CD8-positive, alpha-beta memory T cell (primary cell): ENCODE results near the gene SH3BP5. TPM values are rescaled to one million over a fixed set of nuclear protein-coding genes. Genes with fewer than 3 reads are reported as not detected.

ENCODE experiments used
- CTCF ChIA-PET: fragments of 350-600 bp; sonication (Branson Sonifier 250); formaldehyde crosslinking; loops from one replicate; lab custom pipeline; 2021; ENCODE audit warnings: antibody characterized with exemption; lab: Charles Lee
- POLR2A ChIA-PET: fragments of 350-600 bp; sonication (Branson Sonifier 250); formaldehyde crosslinking; loops from one replicate; lab custom pipeline; 2021; ENCODE audit warnings: antibody characterized with exemption; lab: Charles Lee
- DNase-seq, 5 donors: peaks; one replicate each; pipeline versions ENCODE4 v3.0.0 to v3.0.0-alpha.2; 2020 to 2022; ENCODE audit warnings: mixed read lengths in 1 of 5
- H3K27ac ChIP-seq: one replicate; pipeline ENCODE4 v1.7.0; 2013; ENCODE audit warnings: low read depth, mild to moderate bottlenecking, low read length, moderate library complexity
- H3K27me3 ChIP-seq: 2 replicates; pipeline ENCODE4 v1.7.0; 2013; ENCODE audit warnings: low read length, mild to moderate bottlenecking; ENCODE audit not compliant: insufficient read depth, poor library complexity, severe bottlenecking
- H3K36me3 ChIP-seq: 2 replicates; pipeline ENCODE4 v1.7.0; 2013; ENCODE audit warnings: mild to moderate bottlenecking, low read length, moderate library complexity; ENCODE audit not compliant: insufficient read depth
- H3K4me1 ChIP-seq: 2 replicates; pipeline ENCODE4 v1.7.0; 2013; ENCODE audit warnings: mild to moderate bottlenecking, low read length, moderate library complexity; ENCODE audit not compliant: insufficient read depth
- H3K4me3 ChIP-seq: 2 replicates; pipeline ENCODE4 v1.7.0; 2013; ENCODE audit warnings: mild to moderate bottlenecking, low read length
- H3K9me3 ChIP-seq: 2 replicates; pipeline ENCODE4 v1.7.0; 2013; ENCODE audit warnings: mild to moderate bottlenecking, low read length
- H3K27ac Mint-ChIP-seq, 8 donors: one replicate each; pipeline ENCODE4 v1.8.0; 2020 to 2021; ENCODE audit warnings: mixed read lengths in 8 of 8, mild to moderate bottlenecking in 6 of 8, inconsistent platforms in 3 of 8, moderate library complexity in 3 of 8
- H3K27me3 Mint-ChIP-seq, 2 donors: one replicate each; pipeline ENCODE4 v1.8.0; 2020 to 2021; ENCODE audit warnings: mixed read lengths in 2 of 2, mild to moderate bottlenecking in 1 of 2, moderate library complexity in 1 of 2
- H3K36me3 Mint-ChIP-seq, 3 donors: one replicate each; pipeline ENCODE4 v1.8.0; 2020 to 2021; ENCODE audit warnings: mixed read lengths in 3 of 3, inconsistent platforms in 1 of 3, mild to moderate bottlenecking in 1 of 3
- H3K4me1 Mint-ChIP-seq, 3 donors: one replicate each; pipeline ENCODE4 v1.8.0; 2020 to 2021; ENCODE audit warnings: mixed read lengths in 3 of 3, inconsistent platforms in 1 of 3, mild to moderate bottlenecking in 1 of 3
- H3K4me3 Mint-ChIP-seq, 7 donors: one replicate each; pipeline ENCODE4 v1.8.0; 2020 to 2021; ENCODE audit warnings: mixed read lengths in 7 of 7, mild to moderate bottlenecking in 6 of 7, moderate library complexity in 4 of 7, inconsistent platforms in 2 of 7
- H3K9me3 Mint-ChIP-seq, 5 donors: one replicate each; pipeline ENCODE4 v1.8.0; 2020 to 2022; ENCODE audit warnings: mixed read lengths in 5 of 5, mild to moderate bottlenecking in 3 of 5, moderate library complexity in 2 of 5, inconsistent platforms in 1 of 5
- polyA plus RNA-seq: library from polyadenylated mRNA; unstranded; fragments of 300-500 nt; fragmentation: Illumina TruSeq; gene quantifications from one replicate; pipeline ENCODE4 v1.2.3, GENCODE V29; 2021
- total RNA-seq, 2 experiments: library from RNA; stranded (reverse); gene quantifications; one replicate each; pipeline ENCODE4 v1.2.3, GENCODE V29; 2021

Gene SH3BP5
- total and polyA plus RNA-seq, 3 experiments from 2014 or later = 14.2 to 84.3 (median 15.5) TPM

GRCh38 chr3:15297608-15298350, 34.6 kb downstream of the SH3BP5 start:
- no peak overlapping the region for H3K4me3 ChIP-seq
- peak overlapping the region in 4 of 7 donors; percentile 1 to 57 (median 16) for H3K4me3 Mint-ChIP-seq
- CTCF ChIA-PET = interaction anchor here (1.0 to 2.0 kb wide), 3 partner anchors 30 to 107 kb away, joined by 3 to 8 read pairs (median 5); partner anchors contain the start of gene SH3BP5

DNA sequence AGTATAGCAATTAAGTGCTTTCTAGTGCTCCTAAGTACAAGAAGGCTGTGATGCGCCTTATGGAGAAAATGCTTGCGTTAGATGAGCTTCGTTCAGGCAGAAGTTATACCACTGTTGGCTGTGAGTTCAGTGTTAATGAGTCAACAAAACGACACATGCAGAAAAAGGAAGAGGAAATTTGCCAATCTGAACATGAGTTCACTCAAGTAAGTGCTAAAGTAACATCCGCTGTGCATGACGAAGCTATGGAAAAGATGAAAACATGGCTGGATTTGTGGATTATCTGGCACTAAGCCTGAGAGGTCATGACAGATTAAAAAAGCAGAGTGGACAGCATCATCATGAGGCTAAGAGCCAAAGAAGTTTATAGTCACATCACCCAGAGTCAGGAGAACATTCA, 36.9 kb downstream of the SH3BP5 start:
- no peak for DNase-seq
- CTCF ChIA-PET = interaction anchor here (0.6 to 1.5 kb wide), 6 partner anchors 13 to 272 kb away, joined by 3 to 7 read pairs (median 3); partner anchors contain the start of gene SH3BP5
- H3K4me1 ChIP-seq = peaks cover 92% of the 10 kb centered on the region
- no peaks in the 10 kb centered on the region for H3K27me3 Mint-ChIP-seq
- no peaks in the 10 kb centered on the region for H3K27me3 ChIP-seq
- H3K9me3 ChIP-seq = no peaks in the 10 kb centered on the region
- H3K27ac Mint-ChIP-seq = peak overlapping the region in 5 of 8 donors; percentile 47 to 91 (median 83)
- H3K36me3 Mint-ChIP-seq = peaks cover 16 to 27% (median 25%) of the 10 kb centered on the region in 3 donors
- POLR2A ChIA-PET = interaction anchor here (0.6 kb wide), 1 partner anchor 15 kb away, joined by 3 read pairs; no protein-coding TSS in a partner anchor
- no peaks in the 10 kb centered on the region for H3K36me3 ChIP-seq
- peaks cover 82 to 99% (median 95%) of the 10 kb centered on the region in 3 donors for H3K4me1 Mint-ChIP-seq
- H3K27ac ChIP-seq = no peak overlapping the region
- H3K4me3 Mint-ChIP-seq = peak overlapping the region in 1 of 7 donors; percentile 40
- H3K9me3 Mint-ChIP-seq = no peaks in the 10 kb centered on the region
- no peak overlapping the region for H3K4me3 ChIP-seq

More at GRCh38 chr3:15297608-15298350, 34.6 kb downstream of the SH3BP5 start:
- peaks cover 26 to 47% (median 42%) of the 10 kb centered on the region in 3 donors for H3K36me3 Mint-ChIP-seq
- POLR2A ChIA-PET = no interaction called here
- H3K36me3 ChIP-seq = peaks cover 15% of the 10 kb centered on the region
- no peaks in the 10 kb centered on the region for H3K9me3 ChIP-seq
- H3K4me1 Mint-ChIP-seq = peaks cover 77 to 99% (median 95%) of the 10 kb centered on the region in 3 donors
- peaks cover 91% of the 10 kb centered on the region for H3K4me1 ChIP-seq
- no peaks in the 10 kb centered on the region for H3K27me3 ChIP-seq
- H3K27ac Mint-ChIP-seq = peak overlapping the region in 7 of 8 donors; percentile 28 to 89 (median 77)
- H3K27me3 Mint-ChIP-seq = no peaks in the 10 kb centered on the region
- H3K9me3 Mint-ChIP-seq = no peaks in the 10 kb centered on the region
- no peak overlapping the region for H3K27ac ChIP-seq
- DNase-seq = no peak

DNA sequence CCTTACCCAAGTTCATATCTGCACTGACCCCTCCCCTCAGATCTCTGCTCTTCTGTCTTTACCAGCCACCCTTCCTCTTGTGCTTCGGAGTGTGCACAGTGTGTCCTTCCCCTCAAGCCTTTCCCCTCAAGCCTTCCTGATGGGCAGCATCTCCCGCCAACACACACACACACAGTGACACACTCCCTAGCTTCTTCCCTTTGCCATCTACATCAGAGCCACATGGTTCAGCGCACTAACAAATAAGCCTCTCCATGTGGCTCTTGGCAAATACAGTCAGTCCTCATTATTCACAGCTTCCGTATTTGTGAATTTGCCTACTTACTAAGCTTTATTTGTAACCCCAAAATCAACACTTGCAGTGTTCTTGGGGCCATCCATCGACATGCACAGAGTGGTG, 37.5 kb downstream of the SH3BP5 start:
- peak overlapping the region in 2 of 7 donors; percentile 0 to 40 for H3K4me3 Mint-ChIP-seq
- no peaks in the 10 kb centered on the region for H3K36me3 ChIP-seq
- no peaks in the 10 kb centered on the region for H3K27me3 Mint-ChIP-seq
- no peak for DNase-seq
- ChIA-PET CTCF (interaction anchor here (0.6 to 1.5 kb wide), 5 partner anchors 15 to 272 kb away, joined by 3 to 7 read pairs (median 4); partner anchors contain the start of gene SH3BP5), POLR2A (no interaction called here)
- H3K9me3 Mint-ChIP-seq = no peaks in the 10 kb centered on the region
- peaks cover 16 to 25% (median 22%) of the 10 kb centered on the region in 3 donors for H3K36me3 Mint-ChIP-seq
- no peak overlapping the region for H3K27ac ChIP-seq
- H3K4me3 ChIP-seq = no peak overlapping the region
- H3K27me3 ChIP-seq = no peaks in the 10 kb centered on the region
- peaks cover 80 to 98% (median 94%) of the 10 kb centered on the region in 3 donors for H3K4me1 Mint-ChIP-seq
- no peaks in the 10 kb centered on the region for H3K9me3 ChIP-seq
- H3K27ac Mint-ChIP-seq = peak overlapping the region; percentile 18 to 91 (median 76)
- peaks cover 92% of the 10 kb centered on the region for H3K4me1 ChIP-seq

GRCh38 chr3:15292765-15293522, 39.4 kb downstream of the SH3BP5 start:
- Histone ChIP-seq H3K4me1 (peaks cover 92% of the 10 kb centered on the region), H3K27me3 (no peaks in the 10 kb centered on the region), H3K4me3 (no peak overlapping the region), H3K9me3 (no peaks in the 10 kb centered on the region), H3K27ac (peak overlapping the region; percentile 43), H3K36me3 (no peaks in the 10 kb centered on the region)
- Mint-ChIP-seq H3K4me3 (peak overlapping the region in 6 of 7 donors; percentile 70 to 91 (median 84)), H3K27ac (peak overlapping the region; percentile 55 to 98 (median 94)), H3K9me3 (no peaks in the 10 kb centered on the region), H3K36me3 (peaks cover 11 to 24% (median 21%) of the 10 kb centered on the region in 3 donors), H3K4me1 (peaks cover 88 to 98% (median 95%) of the 10 kb centered on the region in 3 donors), H3K27me3 (no peaks in the 10 kb centered on the region)
- CTCF ChIA-PET = interaction anchor here (1.2 to 1.8 kb wide), 2 partner anchors 25 to 40 kb away, joined by 6 to 9 read pairs; partner anchors contain the start of gene SH3BP5
- POLR2A ChIA-PET = interaction anchor here (0.5 to 2.1 kb wide), 6 partner anchors 11 to 53 kb away, joined by 3 to 7 read pairs (median 4); no protein-coding TSS in a partner anchor
- DNase-seq = peak in 1 of 5 donors; percentile 10

- Histone ChIP-seq H3K4me1 (peaks cover 92% of the 10 kb centered on the region), H3K27me3 (no peaks in the 10 kb centered on the region), H3K27ac (peak overlapping the region; percentile 43), H3K9me3 (no peaks in the 10 kb centered on the region), H3K4me3 (peak overlapping the region; percentile 32), H3K36me3 (no peaks in the 10 kb centered on the region)
- H3K27me3 Mint-ChIP-seq = no peaks in the 10 kb centered on the region
- H3K36me3 Mint-ChIP-seq = peaks cover 3 to 25% (median 16%) of the 10 kb centered on the region in 3 donors
- H3K27ac Mint-ChIP-seq = peak overlapping the region; percentile 87 to 98 (median 94)
- peak overlapping the region; percentile 37 to 91 (median 84) for H3K4me3 Mint-ChIP-seq
- no peaks in the 10 kb centered on the region for H3K9me3 Mint-ChIP-seq
- ChIA-PET CTCF (interaction anchor here (1.4 to 3.4 kb wide), 8 partner anchors 8 to 41 kb away, joined by 3 to 16 read pairs (median 6); partner anchors contain the start of gene SH3BP5), POLR2A (interaction anchor here (0.7 to 2.1 kb wide), 7 partner anchors 9 to 29 kb away, joined by 3 to 7 read pairs (median 4); no protein-coding TSS in a partner anchor)
- DNase-seq = peak; percentile 59 to 87 (median 79)
- peaks cover 86 to 98% (median 95%) of the 10 kb centered on the region in 3 donors for H3K4me1 Mint-ChIP-seq
Measured at GRCh38 chr3:15291589-15292541, 40.5 kb downstream of the SH3BP5 start.

DNA sequence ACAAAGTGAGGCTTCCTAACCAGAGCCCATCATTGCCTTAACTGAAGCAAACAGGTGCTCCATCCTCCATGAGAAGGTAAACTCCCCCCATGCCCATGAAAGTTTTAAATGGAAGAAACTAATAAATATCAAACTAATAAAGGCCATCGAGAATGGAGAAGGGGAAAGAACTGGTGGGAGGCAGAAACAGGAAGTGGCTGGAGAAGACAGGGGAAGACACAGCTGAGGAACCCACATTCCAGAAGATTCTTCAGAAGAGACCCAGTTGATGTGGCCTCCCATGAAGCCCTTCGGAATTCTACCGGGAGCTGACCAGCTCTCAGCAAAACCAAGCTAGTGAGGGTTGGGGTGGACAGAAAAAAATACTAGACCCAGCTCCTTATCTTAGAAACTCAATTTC, 41.6 kb downstream of the SH3BP5 start:
- peaks cover 91% of the 10 kb centered on the region for H3K4me1 ChIP-seq
- peak overlapping the region; percentile 7 for H3K4me3 ChIP-seq
- H3K27ac ChIP-seq = peak overlapping the region; percentile 39
- no peaks in the 10 kb centered on the region for H3K9me3 Mint-ChIP-seq
- no peak for DNase-seq
- H3K27me3 ChIP-seq = no peaks in the 10 kb centered on the region
- CTCF ChIA-PET = interaction anchor here (1.1 to 3.4 kb wide), 9 partner anchors 10 to 42 kb away, joined by 3 to 16 read pairs (median 4); partner anchors contain the start of gene SH3BP5
- H3K4me3 Mint-ChIP-seq = peak overlapping the region; percentile 18 to 87 (median 58)
- no peaks in the 10 kb centered on the region for H3K36me3 ChIP-seq
- no peaks in the 10 kb centered on the region for H3K27me3 Mint-ChIP-seq
- no peaks in the 10 kb centered on the region for H3K9me3 ChIP-seq
- POLR2A ChIA-PET = interaction anchor here (0.6 to 1.0 kb wide), 3 partner anchors 17 to 31 kb away, joined by 4 to 6 read pairs (median 5); no protein-coding TSS in a partner anchor
- peaks cover 79 to 95% (median 94%) of the 10 kb centered on the region in 3 donors for H3K4me1 Mint-ChIP-seq
- peak overlapping the region; percentile 87 to 98 (median 94) for H3K27ac Mint-ChIP-seq
- H3K36me3 Mint-ChIP-seq = peaks cover 0 to 33% (median 18%) of the 10 kb centered on the region in 3 donors
